Esophagus squamous epithelium (tissue), 5 donors: ENCODE measurements around the gene TLK2. TPM values are rescaled to one million over a fixed set of nuclear protein-coding genes. Genes with fewer than 3 reads are reported as not detected.
"Not testable (repeated sequence)": the region's sequence is repeated elsewhere in the genome, so short reads cannot be mapped to it uniquely, and the experiment has no call there.

ENCODE experiments used
- DNase-seq: peaks from one replicate; lab custom pipeline; 2025; lab: John Stamatoyannopoulos, UW
- H3K27ac ChIP-seq, 4 donors: fragments of 200-600 bp; sonication (generic); one replicate each; pipeline ENCODE4 v1.5.1; 2016 to 2019; ENCODE audit warnings: mild to moderate bottlenecking in 1 of 4
- H3K27me3 ChIP-seq, 4 donors: fragments of 200-600 bp; sonication (generic); 1 replicate in 3 of 4; 2 replicates in 1 of 4; pipeline versions ENCODE4 v1.5.1 to v1.6.0; 2017 to 2021; ENCODE audit warnings: antibody characterized with exemption in 1 of 4
- H3K36me3 ChIP-seq, 3 donors: fragments of 200-600 bp; sonication (generic); one replicate each; pipeline ENCODE4 v1.5.1; 2016 to 2019
- H3K4me1 ChIP-seq, 3 donors: fragments of 200-600 bp; sonication (generic); one replicate each; pipeline ENCODE4 v1.5.1; 2017 to 2019
- H3K4me3 ChIP-seq, 4 donors: fragments of 200-600 bp; sonication (generic); 1 replicate in 3 of 4; 2 replicates in 1 of 4; pipeline ENCODE4 v1.5.1; 2016 to 2019; ENCODE audit warnings: mild to moderate bottlenecking in 2 of 4, moderate library complexity in 1 of 4
- H3K9me3 ChIP-seq, 3 donors: fragments of 200-600 bp; sonication (generic); one replicate each; pipeline ENCODE4 v1.5.1; 2016 to 2019
- WGBS, 2 donors: methylation state at CpG; one replicate each; pipeline ENCODE4 v1.1.5; 2018; 5-methylcytosine and 5-hydroxymethylcytosine counted together
- intact Hi-C: fragments of 100-400 bp; cut with DNase I; formaldehyde crosslinking; loops from one replicate; pipeline ENCODE4 v1.15.0; 2022
- total RNA-seq, 4 donors: library from RNA; depleted of rRNA; stranded (reverse); fragments of >200 nt; gene quantifications; one replicate each; pipeline ENCODE4 v1.1.0, GENCODE V29; 2016
- donor health status: DM: yes; HTN: yes; CAD: no.

Gene TLK2
- total RNA-seq, 4 donors from 2014 or later: 13.2 to 35.5 (median 28.0) TPM

- intact Hi-C loops: not testable (repeated sequence)
- WGBS, 2 donors: 93 to 96% methylated on average over 3 to 5 of the region's 11 CpGs
Measured at GRCh38 chr17:62516376-62516775, 37.8 kb downstream of the TLK2 start.

DNA sequence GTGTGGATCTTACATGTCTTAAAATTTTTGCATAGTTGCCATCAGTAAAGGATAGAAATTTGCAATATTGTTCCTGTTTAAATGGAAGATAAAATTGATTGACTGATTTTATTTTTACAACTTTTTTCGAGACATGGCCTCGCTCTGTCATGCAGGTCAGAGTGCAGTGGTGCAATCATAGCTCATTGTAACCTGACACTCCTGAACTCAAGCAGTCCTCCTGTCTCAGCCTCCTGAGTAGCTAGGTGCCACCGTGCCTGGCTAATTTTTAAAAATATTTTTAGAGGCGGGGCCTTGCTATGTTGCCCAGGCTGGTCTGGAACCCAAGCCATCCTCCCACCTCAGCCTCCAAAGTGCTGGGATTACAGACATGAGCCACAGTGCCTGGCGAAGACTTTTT lies 42.7 kb downstream of the TLK2 start:
- H3K4me3 ChIP-seq, H3K4me1 ChIP-seq, DNase-seq, intact Hi-C loops, H3K27me3 ChIP-seq, H3K9me3 ChIP-seq, H3K27ac ChIP-seq: not testable (repeated sequence)
- WGBS, 2 donors: 88 to 91% methylated on average over 5 of the region's 5 CpGs
- peaks cover 0 to 45% (median 3%) of the 10 kb centered on the region in 3 donors for H3K36me3 ChIP-seq

More at GRCh38 chr17:62516376-62516775, 37.8 kb downstream of the TLK2 start:
- not testable (repeated sequence) for H3K27me3 ChIP-seq, H3K4me1 ChIP-seq, H3K9me3 ChIP-seq, DNase-seq, H3K4me3 ChIP-seq, H3K27ac ChIP-seq
- H3K36me3 ChIP-seq: peaks cover 0 to 17% (median 0%) of the 10 kb centered on the region in 3 donors

GRCh38 chr17:62524077-62524476 lies 45.5 kb downstream of the TLK2 start:
- peaks cover 0 to 68% (median 3%) of the 10 kb centered on the region in 3 donors for H3K36me3 ChIP-seq
- intact Hi-C loops, H3K4me3 ChIP-seq, H3K27ac ChIP-seq, H3K4me1 ChIP-seq, DNase-seq, H3K27me3 ChIP-seq, H3K9me3 ChIP-seq: not testable (repeated sequence)
- 59 to 90% methylated on average over 2 to 5 of the region's 6 CpGs for WGBS, 2 donors

GRCh38 chr17:62525317-62525716 lies 46.7 kb downstream of the TLK2 start:
- DNase-seq, H3K27ac ChIP-seq, H3K4me1 ChIP-seq, intact Hi-C loops, H3K27me3 ChIP-seq, H3K9me3 ChIP-seq, H3K4me3 ChIP-seq: not testable (repeated sequence)
- peaks cover 0 to 80% (median 3%) of the 10 kb centered on the region in 3 donors for H3K36me3 ChIP-seq
- WGBS, 2 donors: 43 to 61% methylated on average over 6 of the region's 6 CpGs

GRCh38 chr17:62530936-62531335 lies 52.3 kb downstream of the TLK2 start:
- H3K4me3 ChIP-seq, H3K9me3 ChIP-seq, intact Hi-C loops, DNase-seq, H3K27me3 ChIP-seq, H3K4me1 ChIP-seq, H3K27ac ChIP-seq: not testable (repeated sequence)
- WGBS, 2 donors: 86 to 100% methylated on average over 1 of the region's 1 CpG
- H3K36me3 ChIP-seq: peaks cover 0 to 64% (median 0%) of the 10 kb centered on the region in 3 donors

- intact Hi-C loops: not testable (repeated sequence)
Measured at GRCh38 chr17:62536557-62536956, 57.9 kb downstream of the TLK2 start.

DNA sequence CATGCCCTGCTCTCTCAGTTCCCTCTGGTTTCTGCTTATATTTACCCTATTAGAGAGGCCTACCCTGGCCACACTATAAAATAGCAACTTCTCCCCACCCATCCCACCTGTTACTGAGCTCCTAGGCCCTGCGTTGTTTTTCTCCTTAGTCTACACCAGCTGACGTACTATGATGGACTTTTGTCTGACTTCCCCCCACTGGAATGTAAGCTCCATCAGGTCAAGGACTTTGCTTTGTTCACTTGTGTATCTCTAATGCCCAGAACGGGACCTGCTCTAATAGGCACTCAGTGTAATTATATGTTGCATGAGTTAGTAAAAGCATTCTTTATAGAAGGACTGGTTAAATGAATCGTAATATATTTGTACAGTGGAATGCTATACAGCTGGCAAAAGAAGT lies 62.4 kb downstream of the TLK2 start:
- H3K4me3 ChIP-seq, DNase-seq, H3K9me3 ChIP-seq, H3K27ac ChIP-seq, H3K27me3 ChIP-seq, intact Hi-C loops, H3K4me1 ChIP-seq: not testable (repeated sequence)
- H3K36me3 ChIP-seq: peaks cover 0 to 74% (median 0%) of the 10 kb centered on the region in 3 donors
- WGBS, 2 donors: 82 to 95% methylated on average over 4 of the region's 4 CpGs

More at GRCh38 chr17:62536557-62536956, 57.9 kb downstream of the TLK2 start:
- H3K27me3 ChIP-seq, H3K27ac ChIP-seq, DNase-seq, H3K4me3 ChIP-seq, H3K4me1 ChIP-seq, H3K9me3 ChIP-seq: not testable (repeated sequence)
- peaks cover 0 to 68% (median 0%) of the 10 kb centered on the region in 3 donors for H3K36me3 ChIP-seq
- WGBS, 2 donors: 93 to 95% methylated on average over 3 of the region's 4 CpGs

- intact Hi-C loops, H3K4me3 ChIP-seq, H3K27me3 ChIP-seq: not testable (repeated sequence)
Measured at GRCh38 chr17:62543278-62543775, 64.7 kb downstream of the TLK2 start.

DNA sequence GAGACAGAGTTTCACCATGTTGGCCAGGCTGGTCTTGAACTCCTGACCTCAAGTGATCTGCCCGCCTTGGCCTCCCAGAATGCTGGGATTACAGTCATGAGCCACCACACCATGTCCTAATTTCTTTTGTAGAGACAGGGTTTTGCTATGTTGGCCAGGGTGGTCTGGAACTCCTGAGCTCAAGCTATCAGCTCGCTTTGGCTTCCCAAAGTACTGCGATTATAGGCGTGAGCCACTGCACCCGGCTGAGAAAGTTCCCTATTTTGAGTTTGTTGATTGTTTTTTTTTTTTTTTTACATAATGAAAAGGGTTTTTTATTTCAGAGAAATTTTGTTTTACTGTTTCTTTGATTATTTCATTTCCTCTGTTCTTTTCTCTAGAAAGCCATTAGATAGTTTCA lies 67.4 kb downstream of the TLK2 start:
- H3K4me1 ChIP-seq, H3K9me3 ChIP-seq, H3K27ac ChIP-seq, intact Hi-C loops, H3K27me3 ChIP-seq, DNase-seq, H3K4me3 ChIP-seq: not testable (repeated sequence)
- WGBS, 2 donors: 78 to 100% methylated on average over 1 to 5 of the region's 5 CpGs
- peaks cover 0 to 52% (median 0%) of the 10 kb centered on the region in 3 donors for H3K36me3 ChIP-seq

More at GRCh38 chr17:62543278-62543775, 64.7 kb downstream of the TLK2 start:
- H3K4me1 ChIP-seq, H3K27ac ChIP-seq, DNase-seq, H3K9me3 ChIP-seq: not testable (repeated sequence)
- WGBS, 2 donors: 89 to 92% methylated on average over 3 of the region's 3 CpGs
- H3K36me3 ChIP-seq: peaks cover 0 to 54% (median 0%) of the 10 kb centered on the region in 3 donors
